AG04450 (cell line): ENCODE measurements around the gene YOD1. TPM values are rescaled to one million over a fixed set of nuclear protein-coding genes. Genes with fewer than 3 reads are reported as not detected.

Experiments
- CTCF ChIA-PET: fragments of 300-600, 350-600 bp; formaldehyde crosslinking; extraction: SDS; loops from one replicate; lab custom pipeline; 2022; ENCODE audit warnings: antibody characterized with exemption, inconsistent platforms; lab: Charles Lee
- POLR2A ChIA-PET: fragments of 350-600 bp; formaldehyde crosslinking; extraction: SDS; loops from one replicate; lab custom pipeline; 2021; ENCODE audit warnings: antibody characterized with exemption, inconsistent platforms; lab: Yijun Ruan, JAX
- DNase-seq: peaks from one replicate; pipeline ENCODE4 v3.0.0-alpha.2; 2011; ENCODE audit warnings: low read depth, low spot score
- H3K27ac ChIP-seq: one replicate; pipeline ENCODE4 v1.5.1; 2012; ENCODE audit warnings: low read depth, low read length, control low read depth
- H3K27me3 ChIP-seq: one replicate; pipeline ENCODE4 v1.6.0; 2012; ENCODE audit warnings: low read length; ENCODE audit not compliant: control insufficient read depth, insufficient read depth
- H3K4me3 ChIP-seq: 2 replicates; pipeline ENCODE4 v1.5.1; 2011; ENCODE audit warnings: mild to moderate bottlenecking, low read depth, low read length, control low read depth
- H3K9me3 ChIP-seq: 2 replicates; pipeline ENCODE4 v1.5.1; 2012; ENCODE audit warnings: low read length; ENCODE audit not compliant: control insufficient read depth, insufficient read depth
- CTCF ChIP-seq: IDR thresholded peaks from 2 replicates; pipeline ENCODE4 v1.5.1; 2011; ENCODE audit warnings: low read depth, low read length, control low read depth, inconsistent platforms
- polyA minus RNA-seq: library from RNA; depleted of rRNA, polyadenylated mRNA; stranded (reverse); fragments of >200 nt; gene quantifications from 2 replicates; pipeline ENCODE4 v1.2.3, GENCODE V29; 2011; rRNA and poly(A)+ RNA removed
- polyA plus RNA-seq: library from polyadenylated mRNA; depleted of rRNA; stranded (reverse); fragments of >200 nt; gene quantifications from 2 replicates; pipeline ENCODE4 v1.2.3, GENCODE V29; 2011; rRNA removed

Gene YOD1
- polyA plus RNA-seq (2.5 and 3.2 TPM in 2 replicates), polyA minus RNA-seq (2.9 and 5.6 TPM in 2 replicates)

DNA sequence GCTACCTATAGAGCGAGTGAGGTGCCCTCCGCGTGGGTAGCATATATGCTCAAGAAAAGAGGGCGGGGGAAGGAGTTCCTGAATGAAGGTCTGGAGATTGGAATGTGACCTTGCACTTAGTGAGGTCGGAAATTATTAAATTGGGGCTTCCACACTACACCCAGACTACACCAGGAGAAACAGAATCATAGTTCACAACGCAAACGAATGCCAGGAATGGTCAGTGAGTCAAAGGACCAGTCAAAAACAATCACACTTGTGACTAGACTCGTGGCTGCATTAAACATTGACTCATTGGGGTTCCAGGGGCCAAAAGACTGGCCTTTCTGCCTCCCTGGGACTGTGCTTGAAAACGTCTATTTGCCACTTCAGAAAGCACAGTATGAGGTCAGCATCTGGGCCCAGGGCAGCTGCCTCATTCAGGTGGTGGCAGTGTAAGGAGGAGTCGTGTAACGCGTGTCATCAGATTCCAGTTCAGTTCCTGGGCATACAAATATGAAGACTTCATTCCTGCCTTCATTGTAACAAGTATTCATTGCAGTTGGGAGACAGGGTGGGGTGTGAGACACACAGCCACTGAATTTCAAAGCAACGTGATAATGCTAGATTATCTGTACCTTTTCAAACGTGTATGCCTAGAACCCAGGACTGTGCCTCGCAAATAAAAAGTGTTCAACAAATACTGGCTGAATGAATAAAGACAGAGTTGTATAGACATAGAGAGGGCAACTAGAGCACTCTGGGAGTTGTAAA is at the start of gene YOD1:
Gene YOD1, minus strand, starts transcription at position 18 of the 753 bp plus-strand sequence. CDS start 178 bp downstream, outside the sequence.
- Histone ChIP-seq H3K4me3 (peak within 1 kb of the TSS; percentile 75), H3K27me3 (peaks cover 7% of the 10 kb centered on the region), H3K27ac (peak within 1 kb of the TSS; percentile 79), H3K9me3 (peaks cover 8% of the 10 kb centered on the region; the same call in 1 of the 2 replicates)
- DNase-seq = no peak
- ChIA-PET POLR2A (interaction anchor here (1.1 kb wide), 1 partner anchor 27 kb away, joined by 4 read pairs; no protein-coding TSS in a partner anchor), CTCF (interaction anchor here (0.7 kb wide), 1 partner anchor 27 kb away, joined by 3 read pairs; no protein-coding TSS in a partner anchor)
- TF ChIP-seq CTCF = no peak

DNA sequence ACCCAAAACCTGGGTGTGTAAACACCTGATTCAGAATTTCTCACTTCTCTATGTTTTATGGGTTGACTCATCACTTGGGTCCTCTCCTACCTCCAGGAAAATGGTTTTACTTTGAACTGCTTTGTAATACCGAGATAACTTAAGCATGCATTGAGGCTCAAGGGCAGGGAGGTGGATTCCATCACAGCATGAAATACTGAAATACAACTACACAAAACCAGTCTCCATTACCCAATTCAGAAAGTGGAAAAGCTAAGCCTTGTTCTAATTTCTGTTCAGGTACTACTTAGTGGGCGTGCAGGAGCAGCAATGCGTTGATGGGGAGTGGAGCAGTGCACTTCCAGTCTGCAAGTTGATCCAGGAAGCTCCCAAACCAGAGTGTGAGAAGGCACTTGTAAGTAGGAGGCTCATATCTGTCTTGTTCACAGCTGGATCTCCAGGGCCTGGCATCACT is 46.9 kb upstream of the YOD1 start:
- TF ChIP-seq CTCF = no peak
- POLR2A ChIA-PET = no interaction called here
- H3K9me3 ChIP-seq = no peaks in the 10 kb centered on the region
- no peak overlapping the region for H3K27ac ChIP-seq
- CTCF ChIA-PET = no interaction called here
- H3K27me3 ChIP-seq = peaks cover 6% of the 10 kb centered on the region
- DNase-seq = no peak
- H3K4me3 ChIP-seq = no peak overlapping the region

DNA sequence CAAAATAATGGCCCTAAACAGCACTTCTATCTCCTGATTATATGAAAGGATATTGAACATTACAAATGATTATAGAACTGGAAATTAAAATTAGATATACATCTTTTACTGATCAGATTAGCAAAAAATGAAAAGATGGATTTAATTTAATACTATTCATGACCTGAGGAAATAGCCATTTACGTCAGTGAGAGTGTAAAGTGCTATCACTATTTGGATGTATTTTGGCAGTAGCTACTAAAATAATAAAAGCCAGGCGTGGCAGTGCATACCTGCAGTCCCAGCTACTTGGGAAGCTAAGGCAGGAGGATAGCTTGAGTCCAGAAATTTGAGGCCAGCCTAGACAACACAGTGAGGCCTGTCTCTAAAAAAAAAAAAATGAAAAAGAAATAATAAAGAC is 42.9 kb upstream of the YOD1 start:
- H3K9me3 ChIP-seq = no peaks in the 10 kb centered on the region
- no peak overlapping the region for H3K27ac ChIP-seq
- ChIA-PET POLR2A (no interaction called here), CTCF (interaction anchor here (1.1 kb wide), 1 partner anchor 311 kb away, joined by 4 read pairs; no protein-coding TSS in a partner anchor)
- TF ChIP-seq CTCF = no peak
- no peak overlapping the region for H3K4me3 ChIP-seq
- peaks cover 3% of the 10 kb centered on the region for H3K27me3 ChIP-seq
- DNase-seq = no peak

DNA sequence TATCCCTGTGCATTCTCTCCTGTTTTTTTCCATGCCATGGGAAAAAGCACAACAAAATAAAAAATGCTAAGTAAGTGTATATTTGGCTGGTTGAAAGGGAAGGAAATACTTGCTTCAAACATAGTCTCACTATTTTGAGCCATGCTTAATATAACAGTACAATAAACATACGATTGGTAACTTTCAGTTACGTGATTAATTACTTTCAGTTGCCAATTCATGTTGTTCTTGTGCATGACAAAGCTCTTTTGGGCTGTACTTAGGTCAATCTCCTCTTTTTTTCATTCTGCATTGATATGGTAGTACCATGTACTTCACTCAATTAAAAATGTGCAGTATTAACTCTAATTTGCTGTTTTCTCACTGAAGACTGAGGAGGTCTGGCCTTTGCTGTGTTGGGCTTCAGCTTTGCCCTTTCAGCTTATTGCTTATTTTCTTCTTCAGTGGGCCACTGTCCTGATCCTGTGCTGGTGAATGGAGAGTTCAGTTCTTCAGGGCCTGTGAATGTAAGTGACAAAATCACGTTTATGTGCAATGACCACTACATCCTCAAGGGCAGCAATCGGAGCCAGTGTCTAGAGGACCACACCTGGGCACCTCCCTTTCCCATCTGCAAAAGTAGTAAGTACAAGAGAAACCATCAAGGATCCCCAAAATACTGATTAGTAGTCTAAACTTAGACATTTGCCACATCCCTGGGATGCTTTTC is 40.3 kb upstream of the YOD1 start:
- DNase-seq = no peak
- POLR2A ChIA-PET = no interaction called here
- CTCF ChIA-PET = interaction anchor here (1.0 kb wide), 1 partner anchor 41 kb away, joined by 3 read pairs; no protein-coding TSS in a partner anchor
- no peak overlapping the region for H3K4me3 ChIP-seq
- no peaks in the 10 kb centered on the region for H3K9me3 ChIP-seq
- H3K27ac ChIP-seq = no peak overlapping the region
- TF ChIP-seq CTCF = no peak
- H3K27me3 ChIP-seq = peaks cover 3% of the 10 kb centered on the region
